HG03469 (cell line): ENCODE measurements around the gene CLPSL1.

ENCODE experiments used
- ATAC-seq: cut with Tn5 transposase; IDR thresholded peaks from one replicate; pipeline ENCODE4 v1.9.1; 2021; ENCODE audit warnings: mild to moderate bottlenecking, moderate library complexity, moderate number of reproducible peaks; ENCODE audit not compliant: unreplicated experiment

Gene CLPSL1

GRCh38 chr6:35757456-35758123 is 23.2 kb upstream of the CLPSL1 start:
- no peak for ATAC-seq

- no peak for ATAC-seq
Observed at GRCh38 chr6:35759426-35759825, 21.4 kb upstream of the CLPSL1 start.

GRCh38 chr6:35765739-35766138 is 15.1 kb upstream of the CLPSL1 start:
- ATAC-seq, result no peak

- no peak for ATAC-seq
Observed at GRCh38 chr6:35769211-35769610, 11.6 kb upstream of the CLPSL1 start.

GRCh38 chr6:35771343-35771627 is 9.5 kb upstream of the CLPSL1 start:
- no peak for ATAC-seq

- no peak for ATAC-seq
Observed at GRCh38 chr6:35774116-35774794, 6.6 kb upstream of the CLPSL1 start.

- ATAC-seq, result no peak
Observed at GRCh38 chr6:35775031-35775430, 5.8 kb upstream of the CLPSL1 start.

GRCh38 chr6:35776364-35777215 is 4.2 kb upstream of the CLPSL1 start, which contains the start of gene CLPSL2:
CLPSL2 (plus strand) TSS chr6:35776598; CDS start chr6:35776619, 21 bp downstream.
- no peak for ATAC-seq

GRCh38 chr6:35777356-35778102 is 3.3 kb upstream of the CLPSL1 start:
- ATAC-seq, result no peak

- ATAC-seq, result no peak
Observed at GRCh38 chr6:35778437-35778836, 2.4 kb upstream of the CLPSL1 start.

GRCh38 chr6:35781290-35781689 is 471 bp downstream of the CLPSL1 start:
- ATAC-seq, result no peak

GRCh38 chr6:35782424-35782823 is 1.6 kb downstream of the CLPSL1 start:
- ATAC-seq, result no peak

GRCh38 chr6:35784200-35784599 is 3.4 kb downstream of the CLPSL1 start:
- ATAC-seq, result no peak

GRCh38 chr6:35786272-35786671 is 5.5 kb downstream of the CLPSL1 start:
- no peak for ATAC-seq

GRCh38 chr6:35786810-35787209 is 6.0 kb downstream of the CLPSL1 start:
- no peak for ATAC-seq

GRCh38 chr6:35787266-35788218 is 6.7 kb downstream of the CLPSL1 start:
- no peak for ATAC-seq

- ATAC-seq, result no peak
Observed at GRCh38 chr6:35788423-35788982, 7.7 kb downstream of the CLPSL1 start.

GRCh38 chr6:35790683-35791082 is 9.9 kb downstream of the CLPSL1 start:
- no peak for ATAC-seq

- no peak for ATAC-seq
Observed at GRCh38 chr6:35794536-35795452, 14.0 kb downstream of the CLPSL1 start.
